HG02610 (cell line): ENCODE results near the gene AJM1.
"Not testable (repeated sequence)": the region's sequence is repeated elsewhere in the genome, so short reads cannot be mapped to it uniquely, and the experiment has no call there.

Experiments used
- ATAC-seq: cut with Tn5 transposase; IDR thresholded peaks from one replicate; pipeline ENCODE4 v1.9.1; 2021; ENCODE audit warnings: mild to moderate bottlenecking, moderate library complexity; ENCODE audit not compliant: unreplicated experiment

AJM1 gene

GRCh38 chr9:136866898-136867421, 24.7 kb downstream of the AJM1 start:
- ATAC-seq = not testable (repeated sequence)

GRCh38 chr9:136867480-136867879, 25.2 kb downstream of the AJM1 start:
- ATAC-seq = no peak

- ATAC-seq = no peak
Measured at GRCh38 chr9:136867917-136868316, 25.6 kb downstream of the AJM1 start.

GRCh38 chr9:136868644-136869043, 26.4 kb downstream of the AJM1 start:
- no peak for ATAC-seq

- not testable (repeated sequence) for ATAC-seq
Measured at GRCh38 chr9:136869611-136870010, 27.3 kb downstream of the AJM1 start.

- ATAC-seq = no peak
Measured at GRCh38 chr9:136875155-136875554, 32.9 kb downstream of the AJM1 start.

GRCh38 chr9:136876476-136876875, 34.2 kb downstream of the AJM1 start:
- no peak for ATAC-seq

- ATAC-seq = no peak
Measured at GRCh38 chr9:136880651-136881050, 38.4 kb downstream of the AJM1 start.

GRCh38 chr9:136881691-136882108, 39.4 kb downstream of the AJM1 start:
- peak; percentile 36 for ATAC-seq

GRCh38 chr9:136882109-136882946, 40.0 kb downstream of the AJM1 start:
- peak; percentile 31 for ATAC-seq

- ATAC-seq = not testable (repeated sequence)
Measured at GRCh38 chr9:136882947-136883283, 40.6 kb downstream of the AJM1 start.

GRCh38 chr9:136883670-136884069, 41.4 kb downstream of the AJM1 start:
- not testable (repeated sequence) for ATAC-seq

GRCh38 chr9:136885950-136886578, 43.8 kb downstream of the AJM1 start, which contains the start of gene TRAF2:
TRAF2 (plus strand) TSS chr9:136886516; CDS start chr9:136898741, 12,225 bp downstream.
- ATAC-seq = peak; percentile 75

GRCh38 chr9:136886610-136887597, 44.6 kb downstream of the AJM1 start:
- ATAC-seq = peak; percentile 17

- ATAC-seq = no peak
Measured at GRCh38 chr9:136888454-136888853, 46.2 kb downstream of the AJM1 start.

- no peak for ATAC-seq
Measured at GRCh38 chr9:136889858-136890257, 47.6 kb downstream of the AJM1 start.

- no peak for ATAC-seq
Measured at GRCh38 chr9:136890661-136891060, 48.4 kb downstream of the AJM1 start.
